NT2/D1 (cell line): Measurements from ENCODE around the gene CYP46A1.

Experiments used
- SUZ12 ChIP-seq: IDR thresholded peaks from 2 replicates; pipeline ENCODE4 v1.6.1; 2011; ENCODE audit not compliant: insufficient read length, insufficient read depth; ENCODE audit errors: extremely low read depth
- YY1 ChIP-seq: IDR thresholded peaks from 2 replicates; pipeline ENCODE4 v1.6.1; 2011; ENCODE audit not compliant: insufficient read length, insufficient read depth
- ZNF274 ChIP-seq: IDR thresholded peaks from 2 replicates; pipeline ENCODE4 v1.6.1; 2011; ENCODE audit warnings: mild to moderate bottlenecking, low read depth, low read length

DNA sequence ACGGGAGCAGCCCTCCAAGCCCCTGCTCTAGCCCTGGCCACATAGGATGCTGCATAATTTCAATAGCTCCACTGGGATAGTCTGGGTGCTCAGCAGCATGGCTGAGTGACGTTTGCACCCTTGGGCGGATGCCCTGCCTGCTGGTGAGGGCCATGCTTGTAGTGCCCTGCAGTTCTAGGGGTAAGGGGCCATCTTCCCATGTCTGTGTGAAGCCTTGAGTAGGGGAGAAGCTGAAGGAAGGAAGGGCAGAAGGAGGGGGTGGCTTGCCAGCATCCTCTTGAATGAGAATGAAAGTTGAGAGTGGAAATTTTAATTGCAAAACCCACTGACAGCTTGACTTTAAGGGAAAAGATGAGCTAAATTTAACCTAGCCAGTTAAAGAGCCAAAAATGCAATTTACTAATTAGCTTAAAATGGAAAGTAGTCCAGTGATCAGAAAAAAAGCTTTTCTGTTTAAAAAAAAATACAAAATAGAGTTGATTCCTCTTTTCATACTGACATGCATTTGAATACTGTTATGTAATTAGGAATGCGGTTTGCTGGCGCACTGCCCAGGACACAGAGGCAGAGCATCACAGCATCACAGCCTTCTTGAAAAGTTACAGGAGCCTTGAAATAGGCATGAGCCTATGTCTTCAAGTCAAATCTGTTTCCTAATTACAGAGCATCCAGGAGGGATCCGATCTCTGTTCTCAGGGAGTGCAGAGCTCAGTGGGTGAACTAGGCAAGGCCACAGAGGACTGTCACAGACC lies 90.6 kb downstream of the CYP46A1 start:
- TF ChIP-seq SUZ12 (no peak), YY1 (no peak), ZNF274 (no peak)
